NOMO-1 treated with dmso at 0.1 percent for 144 hours (cell line): ENCODE measurements around the gene CRYBG2.
"Not testable (repeated sequence)": the region's sequence is repeated elsewhere in the genome, so short reads cannot be mapped to it uniquely, and the experiment has no call there.

Source experiments
- DNase-seq: peaks from one replicate; lab custom pipeline; 2025; ENCODE audit not compliant: unreplicated experiment; lab: John Stamatoyannopoulos, UW

Gene CRYBG2

GRCh38 chr1:26353976-26354820 lies at the start of gene CRYBG2:
CRYBG2 (minus strand) TSS chr1:26354130; CDS start chr1:26346657, 7,473 bp downstream.
- DNase-seq, result no peak

- DNase-seq, result no peak
These were observed 49.7 kb upstream of the CRYBG2 start for GRCh38 chr1:26403656-26404055.

- DNase-seq, result no peak
These were observed 48.0 kb upstream of the CRYBG2 start for GRCh38 chr1:26401891-26402290.

GRCh38 chr1:26399034-26399433 lies 45.1 kb upstream of the CRYBG2 start:
- DNase-seq, result no peak

GRCh38 chr1:26395754-26396153 lies 41.8 kb upstream of the CRYBG2 start:
- DNase-seq, result no peak

GRCh38 chr1:26391450-26391849 lies 37.5 kb upstream of the CRYBG2 start:
- peak; percentile 14 for DNase-seq

GRCh38 chr1:26389604-26390247 lies 35.8 kb upstream of the CRYBG2 start:
- no peak for DNase-seq

- DNase-seq, result no peak
These were observed 35.0 kb upstream of the CRYBG2 start for GRCh38 chr1:26388791-26389445.

- no peak for DNase-seq
These were observed 33.5 kb upstream of the CRYBG2 start for GRCh38 chr1:26387447-26387846.

GRCh38 chr1:26385063-26385462 lies 31.1 kb upstream of the CRYBG2 start:
- not testable (repeated sequence) for DNase-seq

- DNase-seq, result no peak
These were observed 30.1 kb upstream of the CRYBG2 start for GRCh38 chr1:26384076-26384475.

GRCh38 chr1:26378879-26379251 lies 24.9 kb upstream of the CRYBG2 start:
- no peak for DNase-seq

GRCh38 chr1:26378088-26378878 lies 24.4 kb upstream of the CRYBG2 start:
- DNase-seq, result peak; percentile 65

GRCh38 chr1:26376050-26376449 lies 22.1 kb upstream of the CRYBG2 start:
- no peak for DNase-seq

- DNase-seq, result no peak
These were observed 21.2 kb upstream of the CRYBG2 start for GRCh38 chr1:26375081-26375480.

- not testable (repeated sequence) for DNase-seq
These were observed 20.4 kb upstream of the CRYBG2 start for GRCh38 chr1:26374361-26374760.

GRCh38 chr1:26373789-26374188 lies 19.9 kb upstream of the CRYBG2 start:
- no peak for DNase-seq

GRCh38 chr1:26373281-26373680 lies 19.4 kb upstream of the CRYBG2 start:
- no peak for DNase-seq

- not testable (repeated sequence) for DNase-seq
These were observed 18.7 kb upstream of the CRYBG2 start, which contains the start of gene ZNF683 for GRCh38 chr1:26372611-26373010. ZNF683 (minus strand) TSS chr1:26372750; CDS start chr1:26368571, 4,179 bp downstream.

GRCh38 chr1:26372039-26372438 lies 18.1 kb upstream of the CRYBG2 start:
- DNase-seq, result no peak
